ENCODE data around the gene EVI5L.
"Not testable (repeated sequence)": the region's sequence is repeated elsewhere in the genome, so short reads cannot be mapped to it uniquely, and the experiment has no call there.

DNA sequence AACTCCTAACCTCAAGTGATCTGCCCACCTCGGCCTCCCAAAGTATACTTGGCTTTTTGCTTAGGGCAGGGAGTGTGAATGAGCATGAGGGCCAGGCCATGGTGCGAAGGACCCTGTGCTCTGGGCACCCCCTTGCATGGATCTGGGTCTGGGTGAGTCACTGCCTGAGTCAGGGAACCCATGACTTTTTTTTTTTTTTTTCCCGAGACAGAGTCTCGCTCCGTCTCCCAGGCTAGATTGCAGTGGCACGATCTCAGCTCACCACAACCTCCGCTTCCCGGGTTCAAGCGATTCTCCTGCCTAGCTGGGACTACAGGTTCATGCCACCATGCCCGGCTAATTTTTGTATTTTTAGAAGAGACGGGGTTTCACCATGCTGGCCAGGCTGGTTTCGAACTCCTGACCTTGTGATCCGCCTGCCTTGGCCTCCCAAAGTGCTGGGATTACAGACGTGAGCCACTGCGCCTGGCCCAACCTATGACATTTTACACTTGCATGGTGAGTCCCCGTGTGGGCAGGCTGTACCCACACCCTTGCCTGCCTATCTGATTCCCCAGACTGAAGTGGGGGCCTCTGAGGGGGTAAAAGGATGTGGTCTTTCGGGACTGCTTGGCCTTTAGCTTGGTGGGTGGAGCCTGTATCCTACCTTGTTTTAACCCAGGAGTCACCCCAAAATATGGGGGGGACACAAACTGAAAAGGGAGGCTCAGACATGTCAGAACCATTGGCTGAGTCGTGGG is 63.5 kb downstream of the EVI5L start:
- TF ChIP-seq, protein P1, sequence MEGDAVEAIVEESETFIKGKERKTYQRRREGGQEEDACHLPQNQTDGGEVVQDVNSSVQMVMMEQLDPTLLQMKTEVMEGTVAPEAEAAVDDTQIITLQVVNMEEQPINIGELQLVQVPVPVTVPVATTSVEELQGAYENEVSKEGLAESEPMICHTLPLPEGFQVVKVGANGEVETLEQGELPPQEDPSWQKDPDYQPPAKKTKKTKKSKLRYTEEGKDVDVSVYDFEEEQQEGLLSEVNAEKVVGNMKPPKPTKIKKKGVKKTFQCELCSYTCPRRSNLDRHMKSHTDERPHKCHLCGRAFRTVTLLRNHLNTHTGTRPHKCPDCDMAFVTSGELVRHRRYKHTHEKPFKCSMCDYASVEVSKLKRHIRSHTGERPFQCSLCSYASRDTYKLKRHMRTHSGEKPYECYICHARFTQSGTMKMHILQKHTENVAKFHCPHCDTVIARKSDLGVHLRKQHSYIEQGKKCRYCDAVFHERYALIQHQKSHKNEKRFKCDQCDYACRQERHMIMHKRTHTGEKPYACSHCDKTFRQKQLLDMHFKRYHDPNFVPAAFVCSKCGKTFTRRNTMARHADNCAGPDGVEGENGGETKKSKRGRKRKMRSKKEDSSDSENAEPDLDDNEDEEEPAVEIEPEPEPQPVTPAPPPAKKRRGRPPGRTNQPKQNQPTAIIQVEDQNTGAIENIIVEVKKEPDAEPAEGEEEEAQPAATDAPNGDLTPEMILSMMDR (IDR thresholded peaks at IDR 0.05) = not testable (repeated sequence)
- TF ChIP-seq POLR2AphosphoS5 (IDR thresholded peaks at IDR 0.05; ENCODE audit: insufficient read depth in 1 of 2, low read depth in 1 of 2) = not testable (repeated sequence)
